Measurements from ENCODE around the gene DOCK8. TPM values are rescaled to one million over a fixed set of nuclear protein-coding genes. Genes with fewer than 3 reads are reported as not detected.

The DOCK8 gene
- total RNA-seq, 2 donors from 2014 or later: 5.9 to 10.9 TPM

DNA sequence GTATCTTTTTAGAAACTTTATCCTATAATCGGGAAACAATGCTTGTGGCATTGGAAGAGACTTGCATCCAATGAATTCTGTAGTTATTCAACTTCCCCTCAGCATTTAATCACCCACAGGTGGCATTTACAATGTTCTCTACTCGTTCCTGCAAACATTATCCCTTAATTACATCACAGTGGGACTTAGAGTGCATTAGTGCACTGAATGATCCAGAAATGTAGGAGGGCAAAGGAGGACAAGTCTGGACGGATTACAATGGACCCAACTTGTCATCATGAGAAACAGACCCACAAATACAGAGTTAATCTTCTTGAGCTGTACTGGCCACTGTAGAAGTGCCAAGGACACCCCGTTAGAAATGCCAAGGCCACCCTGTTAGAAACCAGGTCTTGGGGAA lies 129.1 kb downstream of the DOCK8 start:
- no peak overlapping the region for H3K4me3 ChIP-seq
- no peak for DNase-seq
- TF ChIP-seq, protein P1, sequence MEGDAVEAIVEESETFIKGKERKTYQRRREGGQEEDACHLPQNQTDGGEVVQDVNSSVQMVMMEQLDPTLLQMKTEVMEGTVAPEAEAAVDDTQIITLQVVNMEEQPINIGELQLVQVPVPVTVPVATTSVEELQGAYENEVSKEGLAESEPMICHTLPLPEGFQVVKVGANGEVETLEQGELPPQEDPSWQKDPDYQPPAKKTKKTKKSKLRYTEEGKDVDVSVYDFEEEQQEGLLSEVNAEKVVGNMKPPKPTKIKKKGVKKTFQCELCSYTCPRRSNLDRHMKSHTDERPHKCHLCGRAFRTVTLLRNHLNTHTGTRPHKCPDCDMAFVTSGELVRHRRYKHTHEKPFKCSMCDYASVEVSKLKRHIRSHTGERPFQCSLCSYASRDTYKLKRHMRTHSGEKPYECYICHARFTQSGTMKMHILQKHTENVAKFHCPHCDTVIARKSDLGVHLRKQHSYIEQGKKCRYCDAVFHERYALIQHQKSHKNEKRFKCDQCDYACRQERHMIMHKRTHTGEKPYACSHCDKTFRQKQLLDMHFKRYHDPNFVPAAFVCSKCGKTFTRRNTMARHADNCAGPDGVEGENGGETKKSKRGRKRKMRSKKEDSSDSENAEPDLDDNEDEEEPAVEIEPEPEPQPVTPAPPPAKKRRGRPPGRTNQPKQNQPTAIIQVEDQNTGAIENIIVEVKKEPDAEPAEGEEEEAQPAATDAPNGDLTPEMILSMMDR (IDR thresholded peaks at IDR 0.05): no peak
- TF ChIP-seq POLR2A (IDR thresholded peaks at IDR 0.05): no peak
- H3K27ac ChIP-seq: no peak overlapping the region
- no peak for ATAC-seq
- 21 to 26% methylated on average over 4 of the region's 4 CpGs for WGBS, 2 donors
- H3K4me1 ChIP-seq: peaks cover 27% of the 10 kb centered on the region
- intact Hi-C loops (cut with DNase I): no loop called here
- peaks cover 0 to 5% of the 10 kb centered on the region in 2 donors for H3K36me3 ChIP-seq (replicated peaks in 1 of 2; ENCODE audit: insufficient read depth in 1 of 2, low read depth in 2 of 2)
- no peaks in the 10 kb centered on the region for H3K27me3 ChIP-seq
- no peaks in the 10 kb centered on the region for H3K9me3 ChIP-seq

DNA sequence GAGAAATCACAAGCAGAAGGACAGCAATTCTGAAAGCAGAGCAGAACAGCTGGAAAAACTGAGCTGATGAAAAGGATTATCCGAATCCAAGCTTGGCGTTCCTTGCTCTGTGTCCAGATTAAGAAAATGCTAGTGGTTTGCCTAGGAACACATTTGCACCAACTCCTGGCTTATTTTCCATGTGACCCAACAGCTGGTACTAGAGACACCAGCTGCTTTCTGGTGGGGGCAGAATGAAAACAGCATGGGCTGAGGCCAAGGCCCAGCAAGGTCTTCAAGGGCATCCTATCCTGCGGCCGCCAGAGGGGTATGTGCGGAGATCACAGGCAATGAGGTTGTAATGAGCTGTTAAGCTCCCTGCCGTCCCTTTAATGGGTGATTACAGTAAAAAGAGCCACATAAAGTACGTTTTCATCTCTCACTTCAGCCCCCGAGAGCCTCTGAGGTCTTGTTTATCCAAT lies 131.5 kb downstream of the DOCK8 start:
- peak in 2 of 4 donors; percentile 10 to 21 for DNase-seq
- Histone ChIP-seq H3K36me3 (replicated peaks in 1 of 2; ENCODE audit: insufficient read depth in 1 of 2, low read depth in 2 of 2) (no peaks in the 10 kb centered on the region), H3K9me3 (no peaks in the 10 kb centered on the region), H3K27ac (no peak overlapping the region), H3K27me3 (no peaks in the 10 kb centered on the region), H3K4me1 (peaks cover 27% of the 10 kb centered on the region), H3K4me3 (no peak overlapping the region)
- no peak for TF ChIP-seq POLR2A (IDR thresholded peaks at IDR 0.05)
- TF ChIP-seq, protein P1 (IDR thresholded peaks at IDR 0.05): peak in 1 of 7 experiments; percentile 12
- no peak for ATAC-seq
- WGBS, 2 donors: 44 to 53% methylated on average over 8 of the region's 8 CpGs
- intact Hi-C loops (cut with DNase I): no loop called here

DNA sequence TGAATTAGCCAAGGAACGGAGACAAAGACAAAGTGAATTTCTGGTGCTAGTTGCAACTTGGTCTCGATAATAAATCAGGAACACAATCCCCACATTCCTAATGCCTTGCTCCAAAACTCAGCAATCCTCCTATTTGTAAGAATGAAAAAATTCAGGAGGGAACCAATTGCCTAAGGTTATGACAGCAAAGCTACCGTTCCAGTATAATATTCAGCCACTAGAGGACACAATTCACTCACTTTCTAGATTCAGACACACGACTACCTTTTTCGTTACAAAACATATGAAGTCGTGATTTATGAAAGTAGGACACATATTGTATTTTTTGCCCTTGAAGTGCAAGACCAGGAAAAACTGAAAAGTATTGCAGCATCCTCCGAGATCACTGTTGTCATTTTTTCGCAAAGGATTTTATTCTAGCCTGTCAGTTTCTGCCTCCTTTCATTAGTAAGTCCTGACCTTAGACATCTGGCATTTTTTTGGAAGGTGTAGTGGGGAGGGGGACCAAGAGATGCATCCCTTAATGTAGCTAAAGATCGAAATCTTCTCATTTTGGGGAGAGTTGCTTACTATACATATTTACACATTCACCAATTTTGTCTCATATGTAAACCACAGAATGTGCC lies 133.1 kb downstream of the DOCK8 start:
- intact Hi-C loops (cut with DNase I): no loop called here
- no peak overlapping the region for H3K4me3 ChIP-seq
- 17 to 20% methylated on average over 9 of the region's 9 CpGs for WGBS, 2 donors
- ATAC-seq: peak; percentile 63
- H3K27me3 ChIP-seq: no peaks in the 10 kb centered on the region
- no peak for DNase-seq
- H3K36me3 ChIP-seq (replicated peaks in 1 of 2; ENCODE audit: insufficient read depth in 1 of 2, low read depth in 2 of 2): no peaks in the 10 kb centered on the region
- H3K27ac ChIP-seq: no peak overlapping the region
- H3K4me1 ChIP-seq: peaks cover 27% of the 10 kb centered on the region
- TF ChIP-seq, protein P1 (IDR thresholded peaks at IDR 0.05): peak; percentile 50 to 92 (median 85)
- TF ChIP-seq POLR2A (IDR thresholded peaks at IDR 0.05): no peak
- no peaks in the 10 kb centered on the region for H3K9me3 ChIP-seq

DNA sequence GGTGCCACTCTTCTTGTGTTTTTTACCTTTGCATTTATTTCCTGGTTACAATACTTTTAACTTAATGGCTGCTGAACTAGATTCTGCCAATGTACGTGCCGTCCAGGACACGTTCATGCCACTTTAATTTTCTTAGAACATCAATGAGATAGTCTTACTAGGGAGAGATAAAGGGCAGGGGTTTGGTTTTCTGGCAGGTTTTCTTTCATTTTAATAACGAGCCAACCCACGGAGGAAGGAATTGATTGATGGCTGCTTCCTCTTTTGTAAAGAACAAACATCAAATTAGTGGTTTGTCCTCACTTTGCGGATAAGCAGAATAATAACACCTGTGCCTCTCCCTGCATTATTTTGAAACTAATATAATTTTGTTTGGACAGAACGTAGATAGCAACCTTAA lies 135.7 kb downstream of the DOCK8 start:
- Histone ChIP-seq H3K36me3 (replicated peaks in 1 of 2; ENCODE audit: insufficient read depth in 1 of 2, low read depth in 2 of 2) (no peaks in the 10 kb centered on the region), H3K4me1 (peaks cover 16% of the 10 kb centered on the region), H3K27ac (no peak overlapping the region), H3K4me3 (no peak overlapping the region), H3K9me3 (no peaks in the 10 kb centered on the region), H3K27me3 (no peaks in the 10 kb centered on the region)
- no peak for DNase-seq
- intact Hi-C loops (cut with DNase I): loop anchor here (10.0 kb wide), 1 partner anchor 56 kb away; no protein-coding TSS in a partner anchor
- no peak for ATAC-seq
- WGBS, 2 donors: 56 to 68% methylated on average over 7 of the region's 7 CpGs
- TF ChIP-seq, protein P1 (IDR thresholded peaks at IDR 0.05): no peak
- no peak for TF ChIP-seq POLR2A (IDR thresholded peaks at IDR 0.05)

DNA sequence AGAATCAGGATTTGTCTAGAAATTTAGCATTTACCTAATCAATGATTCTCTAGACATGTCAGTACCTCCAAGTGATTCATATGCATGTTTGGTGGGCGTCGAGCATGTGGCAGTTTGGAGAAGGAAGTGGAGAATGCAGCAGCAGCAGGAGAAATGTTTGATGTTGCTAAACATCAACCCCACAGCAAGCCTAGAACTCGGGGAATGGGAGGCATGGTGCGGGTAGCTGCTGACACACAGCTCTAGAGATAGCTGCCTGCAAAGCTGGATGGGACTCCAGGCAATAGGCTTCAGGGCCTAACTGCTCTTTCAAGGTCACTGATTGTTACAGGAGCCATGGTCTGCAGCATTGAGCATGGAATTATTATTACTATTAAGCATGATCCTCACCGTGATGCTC lies 137.3 kb downstream of the DOCK8 start:
- no peaks in the 10 kb centered on the region for H3K9me3 ChIP-seq
- no peak for TF ChIP-seq POLR2A (IDR thresholded peaks at IDR 0.05)
- TF ChIP-seq, protein P1 (IDR thresholded peaks at IDR 0.05): no peak
- H3K36me3 ChIP-seq (replicated peaks in 1 of 2; ENCODE audit: insufficient read depth in 1 of 2, low read depth in 2 of 2): no peaks in the 10 kb centered on the region
- no peak for ATAC-seq
- H3K27me3 ChIP-seq: no peaks in the 10 kb centered on the region
- peaks cover 6% of the 10 kb centered on the region for H3K4me1 ChIP-seq
- no peak for DNase-seq
- intact Hi-C loops (cut with DNase I): loop anchor here (10.0 kb wide), 1 partner anchor 57 kb away; no protein-coding TSS in a partner anchor
- WGBS, 2 donors: 75 to 93% methylated on average over 5 of the region's 5 CpGs
- no peak overlapping the region for H3K27ac ChIP-seq
- H3K4me3 ChIP-seq: no peak overlapping the region
